K562 (cell line): ENCODE data around the gene COL4A1.

Experiments
- CTCF ChIP-seq, 3 experiments: IDR thresholded peaks in 2 of 3; conservative IDR thresholded peaks in 1 of 3; 2 replicates each; pipeline ENCODE4 v1.5.1; 2011 to 2012; ENCODE audit warnings: low read length in 3 of 3, mild to moderate bottlenecking in 3 of 3, control low read depth in 2 of 3, improper control_type of control experiment in 1 of 3, inconsistent platforms in 1 of 3, low read depth in 1 of 3, mixed read lengths in 1 of 3, moderate library complexity in 1 of 3; ENCODE audit not compliant: insufficient read depth in 2 of 3
- EZH2 ChIP-seq: IDR thresholded peaks from 2 replicates; pipeline ENCODE4 v1.6.1; 2012; ENCODE audit warnings: low read depth, mild to moderate bottlenecking, inconsistent platforms, low read length, borderline replicate concordance
- POLR2A ChIP-seq: fragments of 450-650 bp; conservative IDR thresholded peaks from 2 replicates; pipeline ENCODE4 v1.6.1; 2016
- POLR2AphosphoS5 ChIP-seq: IDR thresholded peaks from 2 replicates; pipeline ENCODE4 v1.6.1; 2011; ENCODE audit warnings: mild to moderate bottlenecking, low read depth, low read length, moderate library complexity; ENCODE audit not compliant: control insufficient read depth, insufficient read depth
- POU5F1 ChIP-seq: fragments of 150-350 bp; IDR thresholded peaks from 2 replicates; pipeline ENCODE4 v1.6.1; 2014; ENCODE audit warnings: borderline replicate concordance, low read length, low read depth, mild to moderate bottlenecking; ENCODE audit not compliant: partially characterized antibody
- RBBP5 ChIP-seq: fragments of 200-600 bp; sonication (generic); IDR thresholded peaks from 2 replicates; pipeline ENCODE4 v1.6.1; 2012; ENCODE audit warnings: borderline replicate concordance, mild to moderate bottlenecking, low read length, control low read depth, inconsistent platforms; ENCODE audit not compliant: insufficient read depth, poor library complexity, severe bottlenecking
- SAFB2 ChIP-seq: fragments of 200-400 bp; formaldehyde crosslinking; IDR thresholded peaks from 2 replicates; pipeline ENCODE4 v1.6.1; 2018; ENCODE audit warnings: borderline replicate concordance, low read length, low read depth, moderate library complexity; ENCODE audit not compliant: severe bottlenecking
- SIN3B ChIP-seq: fragments of 450-650 bp; IDR thresholded peaks from 2 replicates; pipeline ENCODE4 v1.6.1; 2017; ENCODE audit warnings: low read depth, mild to moderate bottlenecking, moderate library complexity
- STAG1 ChIP-seq: sonication (generic); formaldehyde crosslinking; IDR thresholded peaks from 2 replicates; pipeline ENCODE4 v1.5.0; 2020; ENCODE audit warnings: missing genetic modification reagents, borderline replicate concordance
- TARDBP ChIP-seq: fragments of 450-650 bp; IDR thresholded peaks from 2 replicates; pipeline ENCODE4 v1.6.1; 2016
- ZNF121 ChIP-seq: sonication (generic); formaldehyde crosslinking; conservative IDR thresholded peaks from 2 replicates; pipeline ENCODE4 v1.8.0; 2022; ENCODE audit warnings: missing genetic modification reagents
- TF ChIP-seq, protein P1 (sequence below): sonication (generic); formaldehyde crosslinking; IDR thresholded peaks from 2 replicates; pipeline ENCODE4 v1.8.1; 2022; ENCODE audit warnings: missing genetic modification reagents

DNA sequence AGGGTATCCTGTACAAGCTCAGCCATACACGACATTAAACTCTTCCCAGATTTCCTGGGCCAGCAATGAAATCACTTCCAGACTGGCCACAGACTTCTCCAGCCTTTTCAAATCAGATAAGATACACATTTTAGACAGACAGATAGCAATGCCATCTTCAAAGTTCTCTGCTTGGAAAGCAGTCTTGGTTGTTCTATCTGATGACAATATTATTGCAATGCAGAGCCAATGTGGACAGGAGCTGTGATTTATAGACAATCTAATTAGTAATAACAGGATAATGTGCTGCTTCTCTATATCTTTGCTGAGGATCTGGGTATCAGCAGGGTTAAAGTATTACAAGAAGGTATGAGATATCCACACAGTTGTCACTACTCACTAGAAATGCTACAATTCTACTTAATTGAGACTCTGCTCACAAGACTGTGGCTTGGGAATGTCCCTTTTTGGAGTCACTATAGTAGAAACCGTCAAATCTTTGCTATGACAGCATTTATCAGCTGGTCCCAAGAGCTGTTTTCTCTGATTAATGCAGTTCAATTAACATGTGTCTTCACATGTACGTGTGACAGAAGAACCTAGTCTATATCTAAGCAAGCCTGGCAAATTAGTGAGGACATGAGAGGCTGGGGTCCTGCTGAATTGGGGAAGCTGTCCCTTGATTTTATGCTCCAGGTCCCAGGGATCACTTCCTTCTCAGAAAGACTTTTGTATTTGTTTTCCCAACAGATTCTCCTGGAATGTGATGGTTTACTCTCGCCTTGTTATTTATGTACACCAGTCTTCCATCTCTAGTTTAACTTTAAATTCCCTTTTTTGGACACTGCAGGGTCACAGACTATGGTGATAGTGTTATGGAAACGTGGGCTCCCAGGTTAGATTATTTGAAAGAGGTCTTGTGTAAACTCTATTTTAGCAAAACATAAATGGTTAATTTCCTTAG is 68.8 kb downstream of the COL4A1 start:
- TF ChIP-seq SAFB2 (no peak), POU5F1 (no peak), CTCF (IDR thresholded peaks at IDR 0.05 in 2 of 3, conservative IDR thresholded peaks at IDR 0.05 in 1 of 3; ENCODE audit: insufficient read depth in 2 of 3, low read depth in 1 of 3, low read length in 3 of 3) (no peak), EZH2 (no peak), ZNF121 (CRISPR knock-in tag) (no peak), POLR2AphosphoS5 (no peak), STAG1 (CRISPR knock-in tag) (no peak), TARDBP (no peak), POLR2A (no peak), RBBP5 (no peak), SIN3B (no peak)
- TF ChIP-seq, protein P1, sequence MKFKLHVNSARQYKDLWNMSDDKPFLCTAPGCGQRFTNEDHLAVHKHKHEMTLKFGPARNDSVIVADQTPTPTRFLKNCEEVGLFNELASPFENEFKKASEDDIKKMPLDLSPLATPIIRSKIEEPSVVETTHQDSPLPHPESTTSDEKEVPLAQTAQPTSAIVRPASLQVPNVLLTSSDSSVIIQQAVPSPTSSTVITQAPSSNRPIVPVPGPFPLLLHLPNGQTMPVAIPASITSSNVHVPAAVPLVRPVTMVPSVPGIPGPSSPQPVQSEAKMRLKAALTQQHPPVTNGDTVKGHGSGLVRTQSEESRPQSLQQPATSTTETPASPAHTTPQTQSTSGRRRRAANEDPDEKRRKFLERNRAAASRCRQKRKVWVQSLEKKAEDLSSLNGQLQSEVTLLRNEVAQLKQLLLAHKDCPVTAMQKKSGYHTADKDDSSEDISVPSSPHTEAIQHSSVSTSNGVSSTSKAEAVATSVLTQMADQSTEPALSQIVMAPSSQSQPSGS (CRISPR knock-in tag) = no peak
